ENCODE measurements around the gene NR1D1. TPM values are rescaled to one million over a fixed set of nuclear protein-coding genes. Genes with fewer than 3 reads are reported as not detected.
A peak's percentile ranks its signal among the peaks of the same experiment; 100 is the strongest.

The NR1D1 gene
- total RNA-seq, 4 donors from 2014 or later: 1.5 to 20.4 (median 18.3) TPM

GRCh38 chr17:40092581-40092980 lies 7.8 kb downstream of the NR1D1 start:
- no peaks in the 10 kb centered on the region for H3K9me3 ChIP-seq
- H3K27ac ChIP-seq: peak overlapping the region; percentile 58 to 99 (median 98)
- peaks cover 0 to 85% of the 10 kb centered on the region in 2 donors for H3K36me3 ChIP-seq
- H3K27me3 ChIP-seq: no peaks in the 10 kb centered on the region
- no peak overlapping the region for H3K4me3 ChIP-seq
- WGBS, 2 donors (ENCODE audit: low coverage in 1 of 2): 13 to 15% methylated on average over 1 to 2 of the region's 3 CpGs
- no peak for ATAC-seq
- peaks cover 17 to 90% (median 74%) of the 10 kb centered on the region in 3 donors for H3K4me1 ChIP-seq
- TF ChIP-seq EP300 (IDR thresholded peaks at IDR 0.05) (no peak), POLR2A (IDR thresholded peaks at IDR 0.05) (no peak), POLR2AphosphoS5 (IDR thresholded peaks at IDR 0.05) (no peak)
- TF ChIP-seq, protein P1, sequence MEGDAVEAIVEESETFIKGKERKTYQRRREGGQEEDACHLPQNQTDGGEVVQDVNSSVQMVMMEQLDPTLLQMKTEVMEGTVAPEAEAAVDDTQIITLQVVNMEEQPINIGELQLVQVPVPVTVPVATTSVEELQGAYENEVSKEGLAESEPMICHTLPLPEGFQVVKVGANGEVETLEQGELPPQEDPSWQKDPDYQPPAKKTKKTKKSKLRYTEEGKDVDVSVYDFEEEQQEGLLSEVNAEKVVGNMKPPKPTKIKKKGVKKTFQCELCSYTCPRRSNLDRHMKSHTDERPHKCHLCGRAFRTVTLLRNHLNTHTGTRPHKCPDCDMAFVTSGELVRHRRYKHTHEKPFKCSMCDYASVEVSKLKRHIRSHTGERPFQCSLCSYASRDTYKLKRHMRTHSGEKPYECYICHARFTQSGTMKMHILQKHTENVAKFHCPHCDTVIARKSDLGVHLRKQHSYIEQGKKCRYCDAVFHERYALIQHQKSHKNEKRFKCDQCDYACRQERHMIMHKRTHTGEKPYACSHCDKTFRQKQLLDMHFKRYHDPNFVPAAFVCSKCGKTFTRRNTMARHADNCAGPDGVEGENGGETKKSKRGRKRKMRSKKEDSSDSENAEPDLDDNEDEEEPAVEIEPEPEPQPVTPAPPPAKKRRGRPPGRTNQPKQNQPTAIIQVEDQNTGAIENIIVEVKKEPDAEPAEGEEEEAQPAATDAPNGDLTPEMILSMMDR (IDR thresholded peaks at IDR 0.05): no peak

DNA sequence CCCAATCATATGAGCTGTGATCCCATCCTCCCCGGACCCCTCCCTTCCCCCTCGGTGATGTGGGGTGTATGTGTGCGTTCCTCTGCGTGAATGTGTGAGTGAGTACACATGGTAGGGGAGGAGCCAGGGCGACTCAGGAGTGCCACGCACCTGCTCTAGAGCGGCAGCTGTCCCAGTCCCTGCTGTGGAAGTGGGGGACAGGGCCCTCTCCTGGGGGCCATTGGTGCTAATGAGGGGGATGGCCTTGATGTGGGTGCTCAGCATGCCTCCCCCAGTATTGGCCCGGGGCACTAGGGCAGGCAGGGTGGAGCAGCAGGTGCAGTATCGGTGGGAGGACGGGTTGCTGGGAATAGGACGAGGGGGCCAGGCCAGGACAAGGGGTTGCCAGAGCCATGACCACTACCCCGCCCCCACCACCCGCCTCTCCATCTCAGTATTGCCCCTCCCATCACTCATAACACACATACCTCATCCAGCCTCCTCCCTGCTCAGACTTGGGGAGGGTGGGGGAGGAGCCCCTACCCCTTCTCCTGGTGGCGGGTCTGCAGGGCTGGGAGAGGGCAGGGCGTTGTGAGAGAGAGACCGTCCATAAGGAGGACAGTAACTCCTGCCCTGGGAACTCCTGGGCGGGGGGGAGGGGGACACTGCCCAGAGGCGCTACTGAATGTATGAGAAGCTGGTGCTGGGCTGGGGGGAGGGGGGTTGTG lies 8.5 kb downstream of the NR1D1 start:
- WGBS, 2 donors (ENCODE audit: low coverage in 1 of 2): 25 to 40% methylated on average over 1 to 11 of the region's 18 CpGs
- no peaks in the 10 kb centered on the region for H3K27me3 ChIP-seq
- ATAC-seq: no peak
- peak overlapping the region; percentile 58 to 99 (median 98) for H3K27ac ChIP-seq
- peaks cover 0 to 87% of the 10 kb centered on the region in 2 donors for H3K36me3 ChIP-seq
- no peak overlapping the region for H3K4me3 ChIP-seq
- peaks cover 12 to 84% (median 67%) of the 10 kb centered on the region in 3 donors for H3K4me1 ChIP-seq
- no peaks in the 10 kb centered on the region for H3K9me3 ChIP-seq
- TF ChIP-seq, protein P1 (IDR thresholded peaks at IDR 0.05): no peak
- peak; percentile 11 to 21 for TF ChIP-seq POLR2A (IDR thresholded peaks at IDR 0.05)

GRCh38 chr17:40090237-40091119 lies 9.9 kb downstream of the NR1D1 start:
- no peak overlapping the region for H3K4me3 ChIP-seq
- no peaks in the 10 kb centered on the region for H3K9me3 ChIP-seq
- no peak for ATAC-seq
- 31 to 33% methylated on average over 5 to 10 of the region's 14 CpGs for WGBS, 2 donors (ENCODE audit: low coverage in 1 of 2)
- H3K4me1 ChIP-seq: peaks cover 8 to 82% (median 53%) of the 10 kb centered on the region in 3 donors
- TF ChIP-seq, protein P1 (IDR thresholded peaks at IDR 0.05): no peak
- no peak for TF ChIP-seq EP300 (IDR thresholded peaks at IDR 0.05)
- no peak for TF ChIP-seq POLR2AphosphoS5 (IDR thresholded peaks at IDR 0.05)
- H3K36me3 ChIP-seq: peaks cover 0 to 87% of the 10 kb centered on the region in 2 donors
- peak overlapping the region; percentile 29 to 99 (median 98) for H3K27ac ChIP-seq
- H3K27me3 ChIP-seq: no peaks in the 10 kb centered on the region

GRCh38 chr17:40089077-40089895 lies 11.1 kb downstream of the NR1D1 start:
- 72% methylated on average over 11 of the region's 26 CpGs; no CpG with 5 or more reads in 1 of the 2 donors for WGBS, 2 donors (ENCODE audit: low coverage in 1 of 2)
- Histone ChIP-seq H3K36me3 (peaks cover 0 to 87% of the 10 kb centered on the region in 2 donors), H3K27ac (peak overlapping the region; percentile 29 to 99 (median 98)), H3K27me3 (no peaks in the 10 kb centered on the region), H3K4me1 (peaks cover 5 to 70% (median 44%) of the 10 kb centered on the region in 3 donors), H3K4me3 (no peak overlapping the region), H3K9me3 (no peaks in the 10 kb centered on the region)
- TF ChIP-seq EP300 (IDR thresholded peaks at IDR 0.05) (no peak), POLR2AphosphoS5 (IDR thresholded peaks at IDR 0.05) (no peak), POLR2A (IDR thresholded peaks at IDR 0.05) (no peak)
- TF ChIP-seq, protein P1 (IDR thresholded peaks at IDR 0.05): no peak
- ATAC-seq: no peak
